NCI-H2227 (cell line): ENCODE results near the gene TGFBI.

Source experiments
- DNase-seq: peaks from one replicate; lab custom pipeline; 2025; ENCODE audit not compliant: unreplicated experiment; lab: John Stamatoyannopoulos, UW

TGFBI gene

GRCh38 chr5:136087961-136088871 is 59.4 kb downstream of the TGFBI start:
- DNase-seq = no peak

GRCh38 chr5:136089791-136090190 is 61.0 kb downstream of the TGFBI start:
- DNase-seq = no peak

GRCh38 chr5:136090319-136090718 is 61.5 kb downstream of the TGFBI start:
- DNase-seq = no peak

GRCh38 chr5:136094189-136094912 is 65.6 kb downstream of the TGFBI start:
- no peak for DNase-seq

- DNase-seq = no peak
Measured at GRCh38 chr5:136094913-136095641, 66.3 kb downstream of the TGFBI start.

- DNase-seq = no peak
Measured at GRCh38 chr5:136098176-136098575, 69.4 kb downstream of the TGFBI start.

- no peak for DNase-seq
Measured at GRCh38 chr5:136099870-136100269, 71.1 kb downstream of the TGFBI start.

GRCh38 chr5:136101884-136102283 is 73.1 kb downstream of the TGFBI start:
- DNase-seq = no peak

- DNase-seq = no peak
Measured at GRCh38 chr5:136103118-136103517, 74.3 kb downstream of the TGFBI start.

GRCh38 chr5:136104306-136104965 is 75.6 kb downstream of the TGFBI start:
- no peak for DNase-seq

GRCh38 chr5:136106351-136107031 is 77.7 kb downstream of the TGFBI start:
- DNase-seq = no peak

GRCh38 chr5:136108180-136108611 is 79.4 kb downstream of the TGFBI start:
- DNase-seq = no peak

GRCh38 chr5:136108766-136109165 is 80.0 kb downstream of the TGFBI start:
- DNase-seq = no peak

- DNase-seq = no peak
Measured at GRCh38 chr5:136109453-136110135, 80.8 kb downstream of the TGFBI start.
